ENCODE data around the gene USP4. TPM values are rescaled to one million over a fixed set of nuclear protein-coding genes. Genes with fewer than 3 reads are reported as not detected.
"Not testable (repeated sequence)": the region's sequence is repeated elsewhere in the genome, so short reads cannot be mapped to it uniquely, and the experiment has no call there.

Gene USP4
- total RNA-seq, 1 experiment from 2014 or later: 32.8 TPM

GRCh38 chr3:49237344-49237743 is 102.5 kb downstream of the USP4 start:
- intact Hi-C loops (cut with micrococcal nuclease; ENCODE audit: unreplicated experiment): no loop called here
- TF ChIP-seq CTCF (conservative IDR thresholded peaks at IDR 0.05; ENCODE audit: low read depth, low read length) (no peak), EZH2 (IDR thresholded peaks at IDR 0.05; ENCODE audit: borderline replicate concordance, low read depth, low read length, poor library complexity, severe bottlenecking) (no peak)

GRCh38 chr3:49236226-49236625 is 103.6 kb downstream of the USP4 start:
- ChIA-PET CTCF (no interaction called here), POLR2A (ENCODE audit: low non-redundant PET) (no interaction called here)
- H3K36me3 ChIP-seq (ENCODE audit: insufficient read depth, low read length, poor library complexity, severe bottlenecking): no peaks in the 10 kb centered on the region
- no peaks in the 10 kb centered on the region for H3K9me3 ChIP-seq (ENCODE audit: low read depth, low read length, poor library complexity, severe bottlenecking)
- no peak overlapping the region for H3K4me3 ChIP-seq (ENCODE audit: low read depth, low read length, poor library complexity, severe bottlenecking)
- BruUV-seq (replicated peaks): no TSS peak
- no peak overlapping the region for H3K27ac ChIP-seq (ENCODE audit: low read depth, low read length, poor library complexity, severe bottlenecking)
- H3K27me3 ChIP-seq (replicated peaks; ENCODE audit: insufficient read depth, low read depth, low read length, poor library complexity): no peaks in the 10 kb centered on the region
- intact Hi-C loops (cut with micrococcal nuclease; ENCODE audit: unreplicated experiment): no loop called here
- no peak for DNase-seq (ENCODE audit: low spot score)
- TF ChIP-seq EZH2 (IDR thresholded peaks at IDR 0.05; ENCODE audit: borderline replicate concordance, low read depth, low read length, poor library complexity, severe bottlenecking): no peak
- no peak for TF ChIP-seq CTCF (conservative IDR thresholded peaks at IDR 0.05; ENCODE audit: low read depth, low read length)
- no peaks in the 10 kb centered on the region for H3K4me1 ChIP-seq (ENCODE audit: insufficient read depth, low read length, poor library complexity, severe bottlenecking)

More at GRCh38 chr3:49237344-49237743, 102.5 kb downstream of the USP4 start:
- CTCF ChIA-PET: no interaction called here
- H3K4me1 ChIP-seq (ENCODE audit: insufficient read depth, low read length, poor library complexity, severe bottlenecking): no peaks in the 10 kb centered on the region
- H3K27me3 ChIP-seq (replicated peaks; ENCODE audit: insufficient read depth, low read depth, low read length, poor library complexity): no peaks in the 10 kb centered on the region
- no peak for DNase-seq (ENCODE audit: low spot score)
- no peak overlapping the region for H3K4me3 ChIP-seq (ENCODE audit: low read depth, low read length, poor library complexity, severe bottlenecking)
- POLR2A ChIA-PET (ENCODE audit: low non-redundant PET): no interaction called here
- BruUV-seq (replicated peaks): no TSS peak
- H3K36me3 ChIP-seq (ENCODE audit: insufficient read depth, low read length, poor library complexity, severe bottlenecking): no peaks in the 10 kb centered on the region
- no peak overlapping the region for H3K27ac ChIP-seq (ENCODE audit: low read depth, low read length, poor library complexity, severe bottlenecking)
- H3K9me3 ChIP-seq (ENCODE audit: low read depth, low read length, poor library complexity, severe bottlenecking): no peaks in the 10 kb centered on the region

- CTCF ChIA-PET; H3K9me3 ChIP-seq (ENCODE audit: low read depth, low read length, poor library complexity, severe bottlenecking); DNase-seq (ENCODE audit: low spot score); H3K27me3 ChIP-seq (replicated peaks; ENCODE audit: insufficient read depth, low read depth, low read length, poor library complexity); H3K4me1 ChIP-seq (ENCODE audit: insufficient read depth, low read length, poor library complexity, severe bottlenecking); BruUV-seq (replicated peaks); intact Hi-C loops (cut with micrococcal nuclease; ENCODE audit: unreplicated experiment); H3K36me3 ChIP-seq (ENCODE audit: insufficient read depth, low read length, poor library complexity, severe bottlenecking); POLR2A ChIA-PET (ENCODE audit: low non-redundant PET); H3K4me3 ChIP-seq (ENCODE audit: low read depth, low read length, poor library complexity, severe bottlenecking); H3K27ac ChIP-seq (ENCODE audit: low read depth, low read length, poor library complexity, severe bottlenecking): not testable (repeated sequence)
Observed at GRCh38 chr3:49228817-49229216, 111.0 kb downstream of the USP4 start.

Small RNA genes lying within 50 kb of the gene (microRNA-seq; reads per million reads assigned to microRNA genes)
- not detected for gene MIR4271

Other genes with a start within 250 kb of the USP4 start
- 57.3 and 64.5 TPM in 2 replicates for gene QRICH1, start 246.0 kb downstream of the USP4 start, total RNA-seq (2021)
- 186 and 188 TPM in 2 replicates for gene QARS1, start 235.3 kb downstream of the USP4 start, total RNA-seq (2021)
- gene USP19, start 219.2 kb downstream of the USP4 start, total RNA-seq (2021): 37.5 and 44.9 TPM in 2 replicates
- 45.9 and 57.3 TPM in 2 replicates for gene LAMB2, start 207.0 kb downstream of the USP4 start, total RNA-seq (2021)
- 10.4 and 10.6 TPM in 2 replicates for gene CCDC71, start 173.7 kb downstream of the USP4 start, total RNA-seq (2021)
- gene KLHDC8B, start 168.5 kb downstream of the USP4 start, total RNA-seq (2021): 5.1 and 6.9 TPM in 2 replicates
- 1.8 and 2.0 TPM in 2 replicates for gene C3orf62, start 62.8 kb downstream of the USP4 start, total RNA-seq (2021)
- gene GPX1, start 18.3 kb upstream of the USP4 start, total RNA-seq (2021): 122 and 128 TPM in 2 replicates
- 194 and 198 TPM in 2 replicates for gene RHOA, start 71.9 kb upstream of the USP4 start, total RNA-seq (2021)
- 11.6 and 12.0 TPM in 2 replicates for gene TCTA, start 72.4 kb upstream of the USP4 start, total RNA-seq (2021)
- gene AMT, start 82.4 kb upstream of the USP4 start, total RNA-seq (2021): 1.3 and 2.1 TPM in 2 replicates
- gene NICN1, start 89.3 kb upstream of the USP4 start, total RNA-seq (2021): 2.9 and 6.8 TPM in 2 replicates
- gene DAG1, start 130.2 kb upstream of the USP4 start, total RNA-seq (2021): 36.5 and 36.8 TPM in 2 replicates
- 1.1 and 1.4 TPM in 2 replicates for gene BSN, start 214.4 kb upstream of the USP4 start, total RNA-seq (2021)

Data from A673 (cell line).